ENCODE results near the gene ARFIP1.

ARFIP1 gene, protein sequence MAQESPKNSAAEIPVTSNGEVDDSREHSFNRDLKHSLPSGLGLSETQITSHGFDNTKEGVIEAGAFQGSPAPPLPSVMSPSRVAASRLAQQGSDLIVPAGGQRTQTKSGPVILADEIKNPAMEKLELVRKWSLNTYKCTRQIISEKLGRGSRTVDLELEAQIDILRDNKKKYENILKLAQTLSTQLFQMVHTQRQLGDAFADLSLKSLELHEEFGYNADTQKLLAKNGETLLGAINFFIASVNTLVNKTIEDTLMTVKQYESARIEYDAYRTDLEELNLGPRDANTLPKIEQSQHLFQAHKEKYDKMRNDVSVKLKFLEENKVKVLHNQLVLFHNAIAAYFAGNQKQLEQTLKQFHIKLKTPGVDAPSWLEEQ

GRCh38 chr4:152779513-152780266 is at the start of gene ARFIP1, which contains the start of gene TIGD4:
Gene ARFIP1 (plus strand): TSS chr4:152779954. CDS start chr4:152829634, 49,680 bp downstream.
Gene TIGD4 (minus strand): TSS chr4:152779730. CDS start chr4:152771004, 8,726 bp downstream.
- TF ChIP-seq, protein P1, sequence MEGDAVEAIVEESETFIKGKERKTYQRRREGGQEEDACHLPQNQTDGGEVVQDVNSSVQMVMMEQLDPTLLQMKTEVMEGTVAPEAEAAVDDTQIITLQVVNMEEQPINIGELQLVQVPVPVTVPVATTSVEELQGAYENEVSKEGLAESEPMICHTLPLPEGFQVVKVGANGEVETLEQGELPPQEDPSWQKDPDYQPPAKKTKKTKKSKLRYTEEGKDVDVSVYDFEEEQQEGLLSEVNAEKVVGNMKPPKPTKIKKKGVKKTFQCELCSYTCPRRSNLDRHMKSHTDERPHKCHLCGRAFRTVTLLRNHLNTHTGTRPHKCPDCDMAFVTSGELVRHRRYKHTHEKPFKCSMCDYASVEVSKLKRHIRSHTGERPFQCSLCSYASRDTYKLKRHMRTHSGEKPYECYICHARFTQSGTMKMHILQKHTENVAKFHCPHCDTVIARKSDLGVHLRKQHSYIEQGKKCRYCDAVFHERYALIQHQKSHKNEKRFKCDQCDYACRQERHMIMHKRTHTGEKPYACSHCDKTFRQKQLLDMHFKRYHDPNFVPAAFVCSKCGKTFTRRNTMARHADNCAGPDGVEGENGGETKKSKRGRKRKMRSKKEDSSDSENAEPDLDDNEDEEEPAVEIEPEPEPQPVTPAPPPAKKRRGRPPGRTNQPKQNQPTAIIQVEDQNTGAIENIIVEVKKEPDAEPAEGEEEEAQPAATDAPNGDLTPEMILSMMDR (IDR thresholded peaks at IDR 0.05; ENCODE audit: low read depth, low read length): peak; percentile 20
- in situ Hi-C loops (cut with HindIII; ENCODE audit: low sequenced_read_pairs): no loop called here
- H3K4me3 ChIP-seq (ENCODE audit: low read depth, low read length): peak within 1 kb of the TSS; percentile 97
- peak; percentile 97 for DNase-seq (ENCODE audit: low read depth, low spot score)

GRCh38 chr4:152731997-152732396 is 47.8 kb upstream of the ARFIP1 start:
- DNase-seq (ENCODE audit: low read depth, low spot score): no peak
- no peak overlapping the region for H3K4me3 ChIP-seq (ENCODE audit: low read depth, low read length)
- TF ChIP-seq, protein P1 (IDR thresholded peaks at IDR 0.05; ENCODE audit: low read depth, low read length): no peak
- in situ Hi-C loops (cut with HindIII; ENCODE audit: low sequenced_read_pairs): no loop called here

- TF ChIP-seq, protein P1 (IDR thresholded peaks at IDR 0.05; ENCODE audit: low read depth, low read length): no peak
- no peak overlapping the region for H3K4me3 ChIP-seq (ENCODE audit: low read depth, low read length)
- no peak for DNase-seq (ENCODE audit: low read depth, low spot score)
- in situ Hi-C loops (cut with HindIII; ENCODE audit: low sequenced_read_pairs): no loop called here
Observed at GRCh38 chr4:152734015-152734698, 45.6 kb upstream of the ARFIP1 start.

DNA sequence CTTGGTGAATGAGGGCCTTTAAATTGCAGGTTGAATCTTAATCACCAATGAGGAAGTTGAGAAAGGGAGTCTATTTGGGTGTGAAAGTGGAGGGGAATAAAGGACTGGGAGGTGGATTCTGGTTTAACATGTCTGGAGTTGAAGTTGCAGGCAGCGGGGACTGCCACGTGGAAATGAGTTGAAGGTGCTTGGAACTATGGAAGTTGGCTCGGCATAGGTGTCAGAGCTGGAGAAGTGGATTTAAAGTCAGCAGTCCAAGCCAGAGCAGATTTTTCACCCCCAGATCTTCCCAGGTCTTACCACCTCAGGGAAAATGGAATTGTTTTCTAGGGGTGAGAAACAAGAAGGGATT is 45.1 kb upstream of the ARFIP1 start:
- H3K4me3 ChIP-seq (ENCODE audit: low read depth, low read length): no peak overlapping the region
- in situ Hi-C loops (cut with HindIII; ENCODE audit: low sequenced_read_pairs): no loop called here
- DNase-seq (ENCODE audit: low read depth, low spot score): no peak
- TF ChIP-seq, protein P1 (IDR thresholded peaks at IDR 0.05; ENCODE audit: low read depth, low read length): no peak

DNA sequence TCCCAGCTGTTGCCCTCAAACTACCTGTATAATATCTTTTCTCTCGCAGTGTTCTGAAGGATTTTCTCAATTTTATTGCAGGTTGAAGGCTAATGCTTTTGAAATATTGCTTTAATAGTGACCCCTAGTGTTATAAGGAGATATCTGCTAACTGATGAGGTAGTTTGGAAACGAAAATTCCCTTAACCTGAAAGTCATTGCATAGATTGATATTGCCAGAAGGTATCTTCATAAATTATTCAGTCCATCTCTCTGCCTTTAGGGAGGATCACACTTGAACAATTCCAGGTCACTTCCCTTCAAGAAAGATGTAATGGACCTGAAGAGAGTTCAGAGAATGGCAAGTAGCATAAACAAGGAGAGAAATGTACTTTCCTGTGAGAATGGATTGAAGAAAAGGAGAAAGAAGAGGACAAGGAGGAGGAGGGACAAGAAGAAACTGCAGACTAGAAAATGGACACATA is 44.3 kb upstream of the ARFIP1 start:
- H3K4me3 ChIP-seq (ENCODE audit: low read depth, low read length): no peak overlapping the region
- TF ChIP-seq, protein P1 (IDR thresholded peaks at IDR 0.05; ENCODE audit: low read depth, low read length): peak; percentile 53
- in situ Hi-C loops (cut with HindIII; ENCODE audit: low sequenced_read_pairs): no loop called here
- peak; percentile 45 for DNase-seq (ENCODE audit: low read depth, low spot score)

DNA sequence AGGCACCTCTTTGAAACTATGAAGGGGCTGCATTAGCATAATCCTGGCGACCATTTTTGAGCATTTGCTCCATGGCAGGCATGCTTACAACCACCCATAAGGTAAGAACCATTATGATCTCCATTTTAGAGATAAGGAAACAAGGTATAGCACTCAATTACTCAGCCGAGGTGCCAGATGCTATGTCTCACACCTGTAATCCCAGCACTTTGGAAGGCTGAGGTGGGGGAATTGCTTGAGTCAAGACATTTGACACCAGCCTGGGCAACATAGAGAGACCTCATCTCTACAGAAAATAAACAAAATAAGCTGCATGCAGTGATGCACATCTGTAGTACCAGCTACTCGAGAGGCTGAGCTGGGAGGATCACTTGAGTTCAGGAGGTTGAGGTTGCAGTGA is 43.8 kb upstream of the ARFIP1 start:
- no peak overlapping the region for H3K4me3 ChIP-seq (ENCODE audit: low read depth, low read length)
- TF ChIP-seq, protein P1 (IDR thresholded peaks at IDR 0.05; ENCODE audit: low read depth, low read length): no peak
- in situ Hi-C loops (cut with HindIII; ENCODE audit: low sequenced_read_pairs): no loop called here
- DNase-seq (ENCODE audit: low read depth, low spot score): no peak
